ENCODE results near the gene GFPT2.
"Not testable (repeated sequence)": the region's sequence is repeated elsewhere in the genome, so short reads cannot be mapped to it uniquely, and the experiment has no call there.

The GFPT2 gene

DNA sequence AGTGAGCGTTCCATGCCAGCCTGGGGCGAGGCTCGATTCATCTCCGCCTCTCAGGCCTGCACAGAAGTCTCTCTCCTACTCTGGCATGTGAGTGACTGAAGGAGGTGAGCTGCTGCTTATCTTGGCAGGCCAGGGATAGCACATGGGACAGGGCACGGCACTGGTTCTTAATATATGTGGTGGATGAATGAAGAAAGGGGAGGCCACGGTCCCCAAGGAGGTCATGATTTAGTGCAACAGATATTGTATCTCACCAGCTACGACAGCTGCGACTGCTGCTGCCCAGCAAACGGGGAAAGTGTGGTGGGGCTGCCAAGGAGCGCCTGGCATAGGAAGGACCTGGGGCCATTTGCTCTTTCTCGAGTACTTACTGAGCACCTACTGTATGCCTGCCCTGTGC lies 41.9 kb downstream of the GFPT2 start:
- in situ Hi-C loops (cut with MboI; ENCODE audit: low sequenced_read_pairs), result no loop called here

DNA sequence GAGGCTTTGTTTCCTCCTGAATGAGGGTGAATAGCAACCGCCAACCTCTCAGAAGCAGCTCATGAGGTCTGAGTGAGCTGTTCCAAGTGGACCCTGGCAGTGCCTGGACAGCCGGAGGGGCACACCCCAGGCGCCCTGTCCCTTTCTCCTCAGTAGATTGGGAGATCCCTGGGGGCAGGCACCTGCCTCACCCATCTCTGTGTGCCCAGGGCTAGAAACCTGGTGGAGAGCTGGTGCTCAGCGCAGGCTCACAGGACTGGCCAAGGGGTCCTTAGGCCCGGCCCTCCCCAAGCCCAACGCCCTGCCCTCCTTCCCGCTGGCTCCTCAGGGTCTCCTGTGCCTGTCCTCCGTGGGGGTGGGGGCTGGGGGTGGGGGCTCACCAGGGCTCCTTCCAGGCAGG lies 46.3 kb downstream of the GFPT2 start:
- in situ Hi-C loops (cut with MboI; ENCODE audit: low sequenced_read_pairs), result no loop called here

DNA sequence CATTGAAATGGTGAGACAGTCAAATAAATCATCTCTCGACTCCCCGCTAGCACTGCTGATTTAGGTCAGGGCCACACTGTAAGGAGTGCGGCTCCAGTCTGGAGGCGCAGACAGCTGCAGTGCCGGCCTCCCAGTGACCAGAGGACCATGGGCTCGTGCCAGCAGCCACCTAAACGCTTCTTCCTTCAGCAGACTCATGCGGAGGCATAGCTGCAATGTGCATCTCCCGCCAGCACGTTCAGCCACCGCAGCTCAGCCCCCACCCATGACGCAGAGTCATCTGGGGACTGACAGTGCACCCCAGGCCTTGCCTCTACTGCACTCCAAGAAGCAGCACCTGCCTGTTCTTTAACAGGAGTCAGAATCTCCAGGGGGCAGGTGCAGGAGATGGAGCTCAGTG lies 47.7 kb downstream of the GFPT2 start:
- in situ Hi-C loops (cut with MboI; ENCODE audit: low sequenced_read_pairs), result no loop called here

DNA sequence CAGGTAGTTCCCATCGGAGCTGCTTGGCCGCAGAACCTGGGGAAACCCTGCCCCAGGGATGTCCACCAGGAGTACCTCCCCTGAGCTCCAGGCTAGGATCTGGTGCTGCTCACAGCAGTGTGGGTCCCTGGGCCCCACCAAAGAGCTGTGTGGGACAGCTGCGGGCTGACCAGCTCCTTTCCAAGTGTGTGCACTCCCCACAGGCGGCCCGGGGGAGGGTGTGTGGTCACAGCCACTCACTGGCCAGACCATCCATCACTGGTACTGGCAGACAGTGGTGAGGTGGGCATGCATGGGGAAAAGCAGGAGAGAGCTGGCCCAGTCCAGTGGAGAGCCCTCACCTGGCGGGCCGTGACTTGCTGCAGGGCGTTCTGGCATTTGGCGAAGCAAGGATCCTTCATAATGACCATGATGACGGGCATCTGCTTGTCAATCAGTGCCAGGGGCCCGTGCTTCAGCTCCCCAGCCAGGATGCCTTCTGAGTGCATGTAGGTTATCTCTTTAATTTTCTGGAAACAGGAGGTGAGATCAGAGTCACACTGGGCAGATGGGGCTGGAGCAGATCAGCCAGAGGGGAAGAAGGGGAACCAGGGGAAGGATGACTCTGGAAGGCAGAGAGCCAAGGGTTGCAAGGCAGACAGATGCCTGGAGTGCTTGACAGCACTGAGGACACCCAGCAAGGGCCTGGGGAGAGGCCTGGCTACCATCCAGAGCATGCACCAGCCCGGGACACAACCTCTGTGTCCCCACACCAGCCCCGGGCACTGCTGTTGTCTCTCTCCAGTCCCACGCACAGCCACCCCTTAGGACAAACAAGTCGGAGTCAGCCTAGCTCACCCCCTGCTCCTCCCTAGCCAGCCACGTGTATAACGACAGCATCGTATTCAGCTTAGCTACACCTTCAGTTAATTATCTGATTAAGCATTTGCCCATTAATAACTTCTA lies 48.4 kb downstream of the GFPT2 start:
- in situ Hi-C loops (cut with MboI; ENCODE audit: low sequenced_read_pairs), result no loop called here

DNA sequence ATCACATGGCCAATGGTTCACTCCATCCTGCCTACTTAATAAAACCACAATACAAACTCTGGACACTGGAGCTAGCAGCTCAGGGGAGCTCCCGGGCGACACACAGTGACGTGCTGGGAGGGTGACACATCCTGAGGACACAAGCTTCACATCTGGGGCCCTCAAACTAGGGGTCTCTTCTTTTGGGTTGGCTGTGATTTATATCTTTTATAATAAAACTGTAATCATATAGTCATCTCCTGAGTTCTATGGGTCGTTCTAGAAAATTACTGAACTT lies 49.2 kb downstream of the GFPT2 start:
- in situ Hi-C loops (cut with MboI; ENCODE audit: low sequenced_read_pairs), result no loop called here

DNA sequence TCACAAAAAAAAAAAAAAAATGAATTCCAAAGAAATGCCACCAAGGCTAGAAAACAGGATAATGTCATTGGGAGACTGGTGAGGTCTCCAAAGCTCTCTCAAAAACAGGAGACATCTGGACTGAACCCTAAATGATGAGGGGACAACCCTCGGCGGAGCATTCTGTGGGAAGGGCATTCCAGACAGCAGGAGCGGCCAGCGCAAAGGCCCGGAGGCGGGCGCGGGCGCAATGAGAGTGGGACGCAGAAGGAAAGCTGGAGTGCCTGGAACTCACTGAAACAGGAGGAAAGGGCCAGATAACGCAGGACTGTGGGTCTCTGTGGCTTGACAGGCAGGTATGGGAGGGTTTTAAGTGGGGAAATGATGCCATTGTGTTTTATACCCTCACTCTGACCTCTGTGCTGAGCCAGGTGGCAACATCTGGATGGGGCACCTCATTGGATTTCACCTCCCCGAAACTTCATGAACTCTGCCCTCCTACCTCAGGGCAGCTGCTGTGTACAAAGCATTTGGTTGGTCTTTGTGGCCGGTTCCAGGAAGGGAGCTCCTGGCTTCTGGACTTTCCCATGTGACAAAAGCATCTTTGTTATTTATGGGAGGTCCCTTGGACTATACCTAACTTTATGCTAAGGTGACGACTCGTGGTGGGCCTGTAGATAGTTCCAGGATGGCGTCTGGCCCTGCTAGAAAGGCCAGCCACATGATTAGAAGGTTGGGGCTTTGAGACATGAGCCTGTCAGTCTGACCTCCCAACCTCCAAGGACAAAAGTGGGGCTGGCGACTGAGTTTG lies 49.7 kb downstream of the GFPT2 start:
- in situ Hi-C loops (cut with MboI; ENCODE audit: low sequenced_read_pairs), result no loop called here

DNA sequence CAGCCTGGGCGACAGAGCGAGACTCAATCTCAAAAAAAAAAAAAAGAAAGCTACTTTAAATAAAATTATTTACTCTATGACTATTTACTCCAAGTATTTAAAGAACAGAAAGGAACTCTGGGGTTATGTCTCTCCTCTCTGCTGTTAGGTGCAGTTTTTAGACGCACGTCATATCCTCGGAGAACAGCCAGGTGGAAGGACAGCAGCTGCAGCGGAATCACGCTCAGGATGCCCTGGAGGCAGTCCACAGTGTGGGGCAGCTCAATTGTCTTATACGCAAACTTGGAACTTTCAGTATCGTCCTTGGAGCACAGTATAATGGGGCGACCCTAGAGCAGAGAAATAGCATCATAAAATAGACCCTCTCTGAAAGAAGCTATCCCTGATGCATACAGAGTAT lies 50.9 kb downstream of the GFPT2 start:
- in situ Hi-C loops (cut with MboI; ENCODE audit: low sequenced_read_pairs), result no loop called here

DNA sequence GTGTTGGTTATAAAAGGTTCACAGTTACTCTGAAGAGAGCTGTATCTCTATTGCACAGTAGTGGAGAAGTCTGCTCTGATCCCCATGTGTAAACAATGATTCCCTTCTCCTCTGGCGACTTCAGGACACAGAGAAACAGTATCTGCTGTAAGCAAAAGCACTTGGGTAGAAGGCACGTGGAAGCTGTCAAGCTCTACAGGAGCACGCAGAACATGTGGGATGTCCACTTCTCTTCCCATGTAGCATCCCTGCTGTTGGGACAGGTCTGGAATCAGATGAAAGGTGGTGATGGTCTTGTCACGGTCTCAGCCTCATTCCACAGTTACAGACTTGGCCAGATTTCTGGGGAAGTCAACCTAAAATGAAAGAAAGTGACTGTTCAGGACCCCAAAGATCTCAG lies 51.9 kb downstream of the GFPT2 start:
- in situ Hi-C loops (cut with MboI; ENCODE audit: low sequenced_read_pairs), result no loop called here

DNA sequence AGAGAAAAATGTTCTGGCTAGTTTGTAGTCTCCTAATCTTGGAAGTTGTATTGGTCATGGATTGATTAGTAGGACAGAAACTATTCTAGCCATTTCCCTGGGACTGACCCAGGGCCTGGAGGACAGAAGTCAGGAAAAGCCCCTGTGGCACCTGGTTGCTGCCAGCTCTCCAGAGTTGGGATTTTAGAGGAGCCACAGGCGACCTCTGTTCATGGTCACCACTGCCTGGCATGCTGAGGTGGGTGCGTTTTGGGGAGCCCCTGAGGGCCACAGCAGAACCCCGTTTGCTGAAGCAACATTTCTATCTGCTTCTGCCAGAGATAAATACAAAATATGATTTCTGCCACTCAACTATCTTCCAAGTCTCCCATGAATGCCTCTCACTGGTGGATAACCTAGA lies 53.6 kb downstream of the GFPT2 start:
- in situ Hi-C loops (cut with MboI; ENCODE audit: low sequenced_read_pairs), result no loop called here

DNA sequence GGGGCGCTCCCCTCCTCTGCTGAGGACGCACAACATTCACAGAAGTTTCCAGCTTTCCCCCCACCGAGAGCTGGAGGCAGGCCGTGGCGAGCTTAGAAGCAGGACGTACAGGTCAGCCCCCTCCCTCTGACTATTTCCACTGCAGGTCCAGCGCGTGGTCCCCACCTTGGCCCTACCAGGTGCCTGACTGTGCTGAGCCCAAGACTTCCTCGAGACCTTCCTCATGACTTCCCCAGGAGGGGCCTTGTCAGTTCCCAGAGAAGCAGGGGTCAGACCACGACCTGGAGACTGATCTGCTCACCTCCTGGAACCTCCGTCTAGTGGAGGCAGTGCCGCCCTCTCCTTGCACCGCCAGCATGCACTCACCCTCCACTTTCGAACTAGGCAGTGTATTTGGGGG lies 54.1 kb downstream of the GFPT2 start:
- in situ Hi-C loops (cut with MboI; ENCODE audit: low sequenced_read_pairs), result not testable (repeated sequence)

DNA sequence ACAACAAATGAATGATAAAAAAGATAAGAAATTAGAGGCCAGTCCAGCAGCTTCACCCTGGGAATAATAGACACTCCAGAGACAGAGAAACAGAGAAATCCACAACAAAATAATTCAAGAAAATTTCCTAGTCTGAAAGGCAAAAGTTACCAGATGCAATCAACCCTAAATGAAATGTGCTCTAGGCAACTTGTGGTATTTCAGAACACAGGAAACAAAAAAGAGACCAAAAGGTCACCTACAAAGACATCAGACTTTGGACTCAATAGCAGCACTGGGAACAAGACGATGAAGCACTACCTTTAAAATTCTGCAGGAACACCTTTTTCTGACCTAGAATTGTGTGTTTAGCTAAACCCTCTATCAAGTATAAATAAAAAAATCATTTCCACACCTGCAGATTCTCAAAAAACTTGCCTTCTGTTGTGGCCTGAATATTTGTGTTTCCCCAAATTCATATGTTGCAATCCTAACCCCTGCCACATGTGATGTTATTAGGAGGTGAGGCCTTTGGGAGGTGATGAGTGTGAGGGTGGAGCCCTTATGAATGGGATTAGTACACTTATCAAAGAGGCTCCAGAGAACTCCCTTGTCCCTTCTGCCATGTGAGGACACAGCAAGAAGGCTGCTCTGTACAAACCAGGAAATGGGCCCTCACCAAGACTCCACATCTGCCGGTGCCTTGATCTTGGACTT lies 55.4 kb downstream of the GFPT2 start:
- in situ Hi-C loops (cut with MboI; ENCODE audit: low sequenced_read_pairs), result no loop called here

DNA sequence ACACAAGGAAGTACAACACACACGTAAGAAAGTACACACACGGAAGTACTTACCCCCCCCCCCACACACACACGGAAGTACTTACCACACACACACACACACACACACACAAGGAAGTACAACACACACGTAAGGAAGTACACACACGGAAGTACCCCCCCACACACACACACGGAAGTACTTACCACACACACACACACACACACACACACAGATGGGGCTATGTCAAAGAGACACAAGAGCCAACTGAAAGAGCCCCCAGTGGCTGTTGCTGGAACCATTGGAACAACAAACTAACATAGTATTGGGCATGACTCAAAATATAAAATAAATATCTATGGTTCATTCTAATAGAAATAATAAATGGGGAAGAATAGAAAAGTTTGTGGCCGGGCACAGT lies 56.4 kb downstream of the GFPT2 start:
- in situ Hi-C loops (cut with MboI; ENCODE audit: low sequenced_read_pairs), result no loop called here

DNA sequence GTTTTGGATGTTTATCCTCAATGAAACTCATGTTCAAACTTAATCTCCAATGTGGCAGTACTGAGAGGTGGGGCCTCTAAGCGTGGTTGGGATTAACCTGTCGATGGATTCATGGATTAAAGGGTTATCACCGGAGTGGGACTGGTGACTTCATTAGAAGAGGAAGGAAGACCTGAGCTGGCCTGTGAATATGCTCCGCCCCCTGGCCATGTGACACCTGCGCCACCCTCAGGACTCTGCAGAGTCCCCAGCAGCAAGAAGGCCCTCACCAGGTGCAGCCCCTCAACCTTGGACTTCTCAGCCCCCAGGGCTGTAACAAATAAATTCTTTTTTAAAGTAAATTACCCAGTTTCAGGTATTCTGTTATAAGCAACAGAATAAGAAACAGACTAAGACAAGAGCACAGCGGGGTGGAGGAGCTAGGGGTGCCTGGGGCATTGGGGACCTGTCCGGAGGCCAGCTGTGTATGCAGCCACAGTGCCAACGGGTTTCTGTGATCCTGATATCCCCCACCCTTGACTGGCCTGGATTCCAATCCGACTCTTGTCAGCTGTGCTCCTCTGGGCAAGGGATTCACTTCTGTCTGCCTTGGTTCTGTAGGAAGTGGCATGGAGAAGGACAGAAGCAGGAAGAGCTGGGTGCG lies 58.1 kb downstream of the GFPT2 start:
- in situ Hi-C loops (cut with MboI; ENCODE audit: low sequenced_read_pairs), result no loop called here

DNA sequence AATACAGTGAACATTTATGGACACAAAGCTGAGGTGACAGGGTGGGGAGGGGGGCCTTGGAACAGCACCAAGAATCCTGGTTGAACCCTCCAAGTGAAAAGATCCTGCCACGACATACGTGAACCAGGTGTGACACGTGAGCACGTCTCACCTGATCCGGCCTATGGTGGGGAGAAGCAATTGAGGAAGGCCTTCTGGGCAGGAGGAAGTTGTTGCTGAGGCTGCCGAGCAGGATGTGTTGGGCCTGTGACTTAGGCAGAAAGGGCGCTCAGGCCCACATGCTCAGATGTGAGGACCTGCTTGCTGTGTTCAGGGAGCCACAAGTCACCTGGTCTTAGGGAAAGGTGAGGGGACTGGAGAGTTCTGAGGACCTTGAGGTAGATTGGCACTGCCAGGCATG lies 58.7 kb downstream of the GFPT2 start:
- in situ Hi-C loops (cut with MboI; ENCODE audit: low sequenced_read_pairs), result no loop called here

DNA sequence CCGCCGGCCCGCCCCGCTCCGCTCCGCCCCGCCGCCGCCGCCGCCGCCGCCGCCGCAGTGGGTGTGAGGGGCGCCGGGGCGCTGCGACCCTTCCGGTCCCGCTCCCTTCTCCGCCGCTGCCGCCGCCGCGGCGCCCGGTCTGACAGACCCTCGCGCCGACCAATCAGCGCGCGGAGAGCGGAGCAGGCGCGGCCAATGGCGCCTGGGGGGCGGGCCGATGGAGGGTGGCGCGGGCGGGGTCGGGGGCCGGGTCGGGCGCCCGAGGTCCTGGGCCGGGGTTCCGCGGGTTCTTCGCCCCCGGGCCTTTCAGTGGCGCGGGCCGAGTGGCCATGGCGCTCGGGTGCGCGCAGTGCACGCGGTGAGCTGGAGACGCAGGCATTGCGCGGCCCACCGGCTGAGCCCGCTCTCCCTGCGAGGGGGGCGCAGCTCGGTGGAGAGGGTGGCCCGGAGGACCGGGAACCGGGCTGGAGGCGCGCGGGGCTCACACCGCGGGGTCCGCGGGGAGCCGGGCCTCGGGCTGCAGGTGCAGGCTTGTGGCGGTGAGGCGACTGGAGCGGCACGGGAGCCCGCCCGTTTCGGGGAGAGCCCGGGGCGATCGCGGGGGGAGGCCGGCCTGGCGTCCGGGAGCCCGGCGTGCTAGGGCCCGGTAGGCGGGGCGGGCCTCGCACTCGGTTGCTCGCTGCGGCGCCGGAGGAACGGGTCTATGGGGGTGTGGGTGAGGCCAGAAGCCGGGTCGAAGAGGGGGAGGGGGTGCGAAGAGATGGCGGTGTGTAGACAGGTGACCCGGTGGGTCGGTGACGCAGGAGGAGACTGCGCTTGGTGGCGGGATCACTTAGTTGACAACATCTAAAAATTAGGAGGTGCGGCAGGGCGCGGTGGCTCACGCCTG lies 60.9 kb downstream of the GFPT2 start, which contains the start of gene MAPK9:
Gene MAPK9, minus strand, starts transcription at position 141 of the 889 bp plus-strand sequence. CDS start 11,522 bp downstream, outside the sequence.
- in situ Hi-C loops (cut with MboI; ENCODE audit: low sequenced_read_pairs), result no loop called here

DNA sequence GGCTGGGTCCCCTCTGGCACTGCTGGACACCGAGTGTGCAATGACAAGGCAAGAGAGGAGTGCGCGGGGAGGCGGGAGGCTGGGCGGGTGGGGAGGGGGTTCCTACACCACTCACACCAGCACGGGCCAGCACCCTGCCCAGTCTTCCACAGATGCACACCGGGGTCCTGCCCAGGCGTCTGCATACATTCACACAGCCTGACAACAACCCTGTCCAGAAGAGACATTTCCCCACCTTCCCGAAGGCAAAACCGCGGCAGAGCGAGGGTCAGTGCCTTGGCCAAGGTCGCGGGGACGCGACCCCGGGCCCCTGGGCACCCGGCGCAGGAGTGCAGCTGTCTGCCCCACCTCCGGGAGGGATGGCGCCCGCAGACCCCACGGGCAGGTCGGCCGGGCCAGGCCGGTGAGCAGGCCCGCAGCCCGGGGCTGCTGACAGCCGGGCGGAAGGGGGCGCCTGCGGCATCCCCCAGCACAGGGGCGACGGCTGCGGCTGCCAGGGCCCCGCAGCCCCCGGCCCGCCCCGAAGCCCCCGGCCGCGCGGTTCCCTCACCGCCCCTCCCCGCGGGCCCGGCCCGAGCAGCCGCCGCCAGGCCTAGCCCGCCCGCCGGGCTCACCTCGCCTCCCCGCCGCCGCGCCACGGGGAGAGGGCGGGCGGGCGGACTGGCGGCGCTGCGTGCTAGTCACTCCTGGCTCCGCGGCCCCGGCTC lies 61.7 kb downstream of the GFPT2 start:
- in situ Hi-C loops (cut with MboI; ENCODE audit: low sequenced_read_pairs), result no loop called here

DNA sequence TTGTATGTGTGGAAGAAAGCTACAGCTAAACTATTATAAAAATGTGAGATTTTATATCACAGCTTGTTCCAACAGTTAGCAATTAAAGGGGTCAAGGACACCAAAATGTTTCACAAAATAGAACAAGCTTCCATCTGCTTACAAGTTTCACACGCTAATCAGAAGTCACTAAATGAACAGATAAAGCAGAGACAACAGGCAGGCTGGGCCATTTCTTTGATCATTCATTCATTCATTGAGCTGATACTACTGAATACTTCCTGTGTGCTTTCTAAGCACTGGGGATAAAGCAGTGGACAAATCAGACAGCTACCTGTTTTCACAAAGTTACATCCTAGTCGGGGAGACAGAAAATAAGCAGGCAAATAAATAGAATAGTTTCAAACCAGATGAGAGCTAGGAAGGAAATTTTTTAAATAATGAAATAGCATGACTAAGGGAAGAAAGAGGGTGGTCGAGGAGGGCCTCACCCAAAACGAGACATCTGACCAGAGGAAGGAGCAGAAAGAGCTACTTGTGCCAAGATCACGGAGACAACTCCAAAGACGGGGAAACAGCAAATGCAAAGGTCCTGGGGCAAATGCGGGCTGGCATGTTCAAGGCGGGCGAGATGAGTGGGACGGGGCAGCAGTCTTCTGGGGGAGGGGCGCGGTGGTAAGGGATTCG lies 62.4 kb downstream of the GFPT2 start:
- in situ Hi-C loops (cut with MboI; ENCODE audit: low sequenced_read_pairs), result no loop called here

DNA sequence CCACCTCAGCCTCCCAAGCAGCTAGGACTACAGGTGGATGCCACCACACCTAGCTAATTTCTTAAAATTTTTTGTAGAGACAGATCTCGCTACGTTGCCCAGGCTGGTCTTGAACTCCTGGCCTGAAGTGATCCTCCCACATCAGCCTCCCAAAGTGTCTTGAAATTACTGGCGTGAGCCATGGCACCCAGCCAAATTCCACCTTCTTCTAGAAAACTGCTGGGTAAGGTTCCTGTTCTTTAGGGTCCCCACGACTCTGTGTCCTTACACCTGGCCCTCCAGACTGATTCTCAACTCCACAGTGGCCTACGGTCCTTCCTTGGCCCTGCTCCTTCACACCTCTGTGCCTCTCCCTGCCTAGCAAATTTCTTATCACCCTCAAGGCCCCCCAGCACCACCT lies 63.2 kb downstream of the GFPT2 start:
- in situ Hi-C loops (cut with MboI; ENCODE audit: low sequenced_read_pairs), result no loop called here

DNA sequence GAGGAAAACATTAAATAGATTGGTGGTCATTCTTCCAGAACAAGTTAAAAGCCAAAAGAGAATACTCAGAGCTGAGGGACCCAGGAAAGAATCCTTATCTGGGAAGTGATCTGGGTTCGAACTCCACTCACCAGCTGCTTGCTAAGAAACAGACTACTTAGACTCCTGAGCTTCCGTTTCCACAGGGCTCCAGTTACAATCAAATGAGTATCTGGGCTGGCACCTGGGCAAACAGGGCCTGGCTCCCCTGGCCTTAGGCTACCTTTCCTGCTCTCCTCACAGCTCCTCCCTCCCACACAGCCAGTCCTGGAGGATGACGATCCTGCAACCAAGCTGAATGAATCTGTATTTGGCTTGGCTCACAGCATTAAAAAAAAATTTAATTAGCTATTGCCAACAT lies 63.7 kb downstream of the GFPT2 start:
- in situ Hi-C loops (cut with MboI; ENCODE audit: low sequenced_read_pairs), result no loop called here
